NCI-H1092 (cell line): ENCODE measurements around the gene TGFBRAP1.

Experiments
- DNase-seq: peaks from one replicate; lab custom pipeline; 2025; lab: John Stamatoyannopoulos, UW

The TGFBRAP1 gene

DNA sequence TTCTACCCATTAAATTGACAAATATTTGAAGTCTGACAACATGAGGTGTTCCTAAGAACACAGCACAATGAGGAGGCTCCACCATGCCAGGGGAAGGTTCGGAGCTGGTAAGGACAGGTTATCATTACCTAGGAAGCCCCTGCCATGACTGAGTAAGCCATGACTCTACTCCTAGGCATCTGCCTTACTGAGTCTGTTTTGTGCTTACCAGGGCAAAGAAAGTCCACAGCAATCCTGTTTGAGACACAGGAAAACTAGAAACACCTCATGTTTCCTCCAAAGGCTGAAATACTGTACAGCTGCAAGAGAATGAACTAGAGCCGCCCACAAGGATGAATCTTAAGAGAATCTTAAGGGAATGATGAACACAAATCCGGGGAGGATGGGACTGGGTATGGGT lies 11.6 kb downstream of the TGFBRAP1 start:
- DNase-seq = no peak

GRCh38 chr2:105315314-105315713 lies 14.2 kb downstream of the TGFBRAP1 start:
- no peak for DNase-seq

- DNase-seq = no peak
These were observed 15.7 kb downstream of the TGFBRAP1 start for GRCh38 chr2:105313877-105314276.

GRCh38 chr2:105309147-105309545 lies 20.4 kb downstream of the TGFBRAP1 start:
- DNase-seq = no peak

DNA sequence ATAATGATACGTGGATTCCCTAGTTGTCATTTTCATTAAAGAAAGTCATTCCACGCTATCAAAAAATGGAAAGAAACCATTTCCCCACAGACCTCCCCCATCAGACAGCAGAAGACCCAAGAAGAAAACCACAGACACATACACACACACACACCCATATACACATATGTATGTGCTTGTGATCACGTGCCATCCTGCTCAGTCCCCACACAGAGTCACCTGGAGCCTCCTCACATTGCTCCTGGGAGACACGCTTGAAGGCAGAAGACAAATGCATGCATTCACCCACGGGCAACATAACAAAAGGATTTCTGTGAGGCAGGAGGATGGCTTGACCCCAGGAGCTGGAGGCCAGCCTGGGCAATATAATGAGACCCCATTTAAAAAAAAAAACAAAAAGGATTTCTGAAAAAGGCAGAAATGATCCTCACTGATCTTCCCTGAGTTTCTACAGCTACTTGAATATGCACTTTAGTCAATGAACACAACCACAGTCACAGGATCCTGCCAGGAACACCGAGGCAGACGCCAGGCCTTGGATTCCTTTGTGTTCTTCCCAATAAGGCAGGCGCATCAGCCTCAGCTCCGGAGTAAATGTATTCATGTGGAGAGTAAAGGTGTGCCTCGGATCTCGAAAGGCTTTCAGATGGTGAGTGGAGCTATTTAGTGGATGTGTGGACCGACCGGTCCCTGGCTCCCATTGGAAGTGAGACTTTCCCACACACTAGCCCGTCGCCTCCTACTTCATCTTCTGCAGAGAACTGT lies 21.0 kb downstream of the TGFBRAP1 start:
- DNase-seq = no peak

- DNase-seq = no peak
These were observed 21.6 kb downstream of the TGFBRAP1 start for GRCh38 chr2:105307962-105308361.

- DNase-seq = no peak
These were observed 22.0 kb downstream of the TGFBRAP1 start for GRCh38 chr2:105307550-105307949.

DNA sequence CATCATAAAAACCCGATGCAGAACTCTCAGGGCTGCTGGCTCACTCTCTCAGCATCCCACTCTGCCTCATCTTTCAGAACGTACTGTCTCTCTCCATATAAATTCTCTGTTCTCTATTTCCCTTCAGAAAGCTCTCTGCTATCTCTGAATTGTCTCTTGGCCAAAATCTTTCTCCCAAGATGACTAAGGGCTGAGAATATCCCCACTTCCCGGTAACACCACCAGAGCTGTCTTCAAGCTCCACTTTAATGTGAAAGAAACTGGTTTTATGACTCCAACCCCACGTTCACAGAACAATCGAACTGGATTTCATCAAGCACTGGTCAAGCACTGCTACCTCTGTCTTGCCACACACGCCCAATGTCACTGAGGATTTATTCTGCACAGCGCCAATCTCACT lies 22.4 kb downstream of the TGFBRAP1 start:
- no peak for DNase-seq

DNA sequence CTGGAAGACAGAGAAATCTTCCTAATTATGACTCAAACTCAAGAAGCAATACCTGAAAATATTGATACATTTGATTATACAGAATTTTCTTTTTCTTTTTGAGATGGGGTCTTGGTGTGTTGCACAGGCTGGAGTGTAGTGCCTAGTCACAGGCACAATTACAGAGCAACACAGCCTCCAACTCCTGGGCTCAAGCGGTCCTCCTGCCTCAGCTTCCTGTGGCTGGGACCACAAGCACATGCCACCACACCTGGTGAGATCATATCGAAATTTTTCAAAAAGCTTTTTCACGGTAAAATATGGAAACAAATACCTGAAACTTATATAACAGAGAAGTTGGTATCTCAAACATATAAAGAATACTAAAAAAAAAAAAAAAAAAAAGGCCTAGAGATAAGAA lies 27.9 kb downstream of the TGFBRAP1 start:
- DNase-seq = no peak

DNA sequence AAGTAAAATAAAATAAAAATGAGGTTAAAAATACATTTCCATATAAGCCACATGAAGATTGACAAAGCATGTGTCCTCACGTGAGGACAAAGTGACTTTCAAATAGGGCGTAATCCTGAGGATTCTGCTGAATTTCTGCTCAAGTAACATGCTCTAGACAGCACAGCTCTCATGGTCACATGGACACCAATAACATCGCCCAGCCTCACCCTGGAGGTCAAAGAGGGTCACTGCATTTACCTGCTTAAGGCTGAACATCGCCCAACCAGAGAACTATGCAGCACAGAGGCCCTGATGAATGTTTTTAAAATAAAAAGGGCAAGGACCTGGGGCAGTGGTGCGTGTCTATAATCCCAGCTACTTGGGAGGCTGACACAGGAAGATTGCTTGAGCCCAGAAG lies 30.2 kb downstream of the TGFBRAP1 start:
- no peak for DNase-seq

GRCh38 chr2:105298017-105298416 lies 31.5 kb downstream of the TGFBRAP1 start:
- no peak for DNase-seq

DNA sequence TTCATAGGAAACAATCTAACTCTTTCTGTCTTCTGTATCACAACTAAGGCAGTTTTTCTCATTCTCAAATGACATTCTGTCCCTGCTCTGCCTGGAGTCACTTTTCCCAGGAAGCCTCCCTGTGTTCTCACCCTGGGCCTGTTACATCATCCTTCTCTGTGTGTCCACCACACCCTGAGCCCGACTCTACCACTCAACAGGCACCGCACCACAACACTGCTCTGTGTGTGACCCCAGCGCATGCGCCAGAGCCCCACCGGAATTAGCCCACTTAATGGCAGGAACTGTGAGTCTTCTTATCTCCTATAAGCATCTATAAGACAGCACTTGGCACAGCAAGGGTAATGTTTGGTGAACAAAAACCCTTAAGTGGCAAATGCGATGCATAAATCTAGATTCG lies 32.3 kb downstream of the TGFBRAP1 start:
- no peak for DNase-seq

DNA sequence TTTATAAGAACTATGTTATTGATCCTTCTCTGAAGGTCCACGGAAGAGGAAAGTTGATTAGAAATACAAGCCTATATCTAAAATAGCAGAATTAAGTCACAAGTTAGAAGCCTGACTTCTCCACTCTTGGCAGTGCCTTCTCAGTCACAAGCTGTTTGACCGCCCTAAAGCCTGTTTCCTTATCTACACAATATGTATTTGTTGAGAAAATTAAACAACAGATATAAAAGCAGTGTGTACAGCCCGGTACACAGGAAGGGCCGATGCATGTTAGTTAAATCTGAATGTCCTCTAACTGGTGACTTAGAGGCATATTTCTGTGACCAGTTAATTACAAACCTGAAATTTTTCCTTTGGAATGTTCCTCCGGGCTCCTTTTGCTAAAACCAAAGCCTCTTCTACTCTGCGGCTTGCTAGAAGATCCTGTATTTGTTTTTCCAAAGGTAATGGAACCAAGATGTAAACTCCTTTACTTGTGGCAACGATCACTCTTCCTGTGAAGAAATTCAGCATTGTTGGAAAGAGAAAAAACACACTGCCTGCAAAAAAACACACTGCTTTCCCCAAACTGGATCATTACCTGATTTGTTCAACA lies 33.4 kb downstream of the TGFBRAP1 start:
- DNase-seq = no peak

- no peak for DNase-seq
These were observed 34.6 kb downstream of the TGFBRAP1 start for GRCh38 chr2:105294844-105295481.

GRCh38 chr2:105294046-105294445 lies 35.5 kb downstream of the TGFBRAP1 start:
- DNase-seq = no peak

GRCh38 chr2:105291981-105292380 lies 37.6 kb downstream of the TGFBRAP1 start:
- no peak for DNase-seq

GRCh38 chr2:105290981-105291660 lies 38.4 kb downstream of the TGFBRAP1 start:
- no peak for DNase-seq

- no peak for DNase-seq
These were observed 41.4 kb downstream of the TGFBRAP1 start for GRCh38 chr2:105288133-105288532.

DNA sequence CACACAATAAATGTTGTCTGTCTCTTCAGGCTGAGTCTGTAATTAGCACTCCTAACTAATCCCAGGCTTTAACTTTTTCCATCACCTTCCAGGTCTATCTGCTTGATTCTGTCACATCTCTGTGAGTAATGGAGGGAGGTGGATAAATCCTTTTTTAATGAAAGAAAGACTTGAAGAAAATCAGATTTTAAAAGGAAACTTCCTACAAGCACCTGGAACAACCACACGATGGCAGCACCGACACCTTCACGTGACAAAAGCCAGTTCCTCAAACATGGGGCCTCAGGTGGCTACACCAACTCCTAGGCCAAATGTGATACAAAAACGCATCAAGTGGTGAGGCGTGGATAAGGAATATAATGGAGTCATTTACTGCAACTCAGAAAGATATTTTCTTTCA lies 41.8 kb downstream of the TGFBRAP1 start:
- DNase-seq = no peak

DNA sequence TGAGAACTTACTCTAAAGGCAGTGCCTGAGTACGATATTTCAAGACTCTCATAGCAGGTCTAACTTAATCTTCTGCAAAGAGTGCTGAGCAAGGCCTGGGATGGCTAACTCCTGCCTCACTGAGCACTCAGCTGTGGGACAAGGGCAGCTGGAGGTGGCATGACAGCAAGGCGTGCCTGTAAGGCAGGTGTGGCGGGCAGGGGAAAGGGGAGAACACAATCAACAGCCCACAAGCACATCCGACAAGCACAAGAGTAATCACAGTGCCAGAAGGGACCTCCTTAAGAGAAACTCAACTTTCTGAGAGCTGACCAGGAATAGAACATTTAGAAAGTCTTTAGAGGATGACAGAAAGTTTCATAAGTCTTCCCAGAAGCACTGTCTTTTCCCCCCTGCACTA lies 46.0 kb downstream of the TGFBRAP1 start:
- no peak for DNase-seq

- DNase-seq = no peak
These were observed 49.3 kb downstream of the TGFBRAP1 start for GRCh38 chr2:105280281-105280680.

GRCh38 chr2:105279126-105279525 lies 50.4 kb downstream of the TGFBRAP1 start:
- DNase-seq = no peak

DNA sequence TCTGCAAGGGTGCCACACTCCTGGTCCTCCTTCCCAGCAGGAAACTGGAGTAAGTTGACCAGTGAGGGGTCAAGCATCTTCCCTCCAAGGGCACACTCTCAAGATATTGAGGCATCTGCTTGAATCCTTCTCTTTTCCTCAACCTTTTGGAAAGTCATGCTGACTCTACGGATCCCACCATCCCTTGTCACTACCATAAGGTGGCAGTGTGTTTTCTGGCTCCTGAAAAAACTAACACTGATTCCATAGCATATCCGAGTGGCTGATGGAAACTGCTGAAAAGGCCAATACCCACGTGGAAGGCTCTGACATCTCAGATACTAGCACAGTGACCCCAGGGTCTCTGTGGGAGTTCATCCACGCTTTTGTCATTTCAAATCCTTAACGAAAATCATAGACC lies 50.9 kb downstream of the TGFBRAP1 start:
- no peak for DNase-seq
